RWPE2 (cell line): ENCODE measurements around the gene EFHD2.
"Not testable (repeated sequence)": the region's sequence is repeated elsewhere in the genome, so short reads cannot be mapped to it uniquely, and the experiment has no call there.

ENCODE experiments used
- ATAC-seq: fragments of 200-7000 bp; cut with Tn5 transposase; 3 replicates; pipeline ENCODE4 v1.9.1; 2021; ENCODE audit warnings: low read depth
- DNase-seq: peaks from one replicate; pipeline ENCODE4 v3.0.0-alpha.2; 2020; ENCODE audit warnings: low spot score
- H3K27ac ChIP-seq: fragments of 450-650 bp; 2 replicates; pipeline ENCODE4 v1.5.1; 2017; ENCODE audit warnings: mild to moderate bottlenecking; ENCODE audit not compliant: poor library complexity, severe bottlenecking
- H3K27me3 ChIP-seq: fragments of 250-450 bp; sonication (Bioruptor Pico); 2 replicates; pipeline ENCODE4 v1.5.1; 2021; ENCODE audit warnings: mild to moderate bottlenecking, moderate library complexity; ENCODE audit not compliant: insufficient read depth, poor library complexity, severe bottlenecking
- H3K36me3 ChIP-seq: fragments of 250-450 bp; sonication (Bioruptor Pico); 2 replicates; pipeline ENCODE4 v1.5.1; 2020; ENCODE audit warnings: low read depth, mild to moderate bottlenecking, moderate library complexity
- H3K4me1 ChIP-seq: fragments of 250-450 bp; sonication (Bioruptor Pico); 2 replicates; pipeline ENCODE4 v1.5.1; 2021; ENCODE audit warnings: mild to moderate bottlenecking, moderate library complexity; ENCODE audit not compliant: insufficient read depth, poor library complexity, severe bottlenecking
- H3K4me3 ChIP-seq: fragments of 250-450 bp; sonication (Bioruptor Pico); 2 replicates; pipeline ENCODE4 v1.5.1; 2021; ENCODE audit warnings: mild to moderate bottlenecking, moderate library complexity; ENCODE audit not compliant: severe bottlenecking
- H3K9me3 ChIP-seq: fragments of 250-450 bp; sonication (Bioruptor Pico); 2 replicates; pipeline ENCODE4 v1.5.1; 2021; ENCODE audit warnings: mild to moderate bottlenecking, moderate library complexity; ENCODE audit not compliant: severe bottlenecking
- TF ChIP-seq, protein P1 (sequence below): fragments of 450-650 bp; IDR thresholded peaks from one replicate; pipeline ENCODE4 v1.5.1; 2017; ENCODE audit warnings: mild to moderate bottlenecking, moderate library complexity; ENCODE audit not compliant: poor library complexity, severe bottlenecking

The EFHD2 gene

DNA sequence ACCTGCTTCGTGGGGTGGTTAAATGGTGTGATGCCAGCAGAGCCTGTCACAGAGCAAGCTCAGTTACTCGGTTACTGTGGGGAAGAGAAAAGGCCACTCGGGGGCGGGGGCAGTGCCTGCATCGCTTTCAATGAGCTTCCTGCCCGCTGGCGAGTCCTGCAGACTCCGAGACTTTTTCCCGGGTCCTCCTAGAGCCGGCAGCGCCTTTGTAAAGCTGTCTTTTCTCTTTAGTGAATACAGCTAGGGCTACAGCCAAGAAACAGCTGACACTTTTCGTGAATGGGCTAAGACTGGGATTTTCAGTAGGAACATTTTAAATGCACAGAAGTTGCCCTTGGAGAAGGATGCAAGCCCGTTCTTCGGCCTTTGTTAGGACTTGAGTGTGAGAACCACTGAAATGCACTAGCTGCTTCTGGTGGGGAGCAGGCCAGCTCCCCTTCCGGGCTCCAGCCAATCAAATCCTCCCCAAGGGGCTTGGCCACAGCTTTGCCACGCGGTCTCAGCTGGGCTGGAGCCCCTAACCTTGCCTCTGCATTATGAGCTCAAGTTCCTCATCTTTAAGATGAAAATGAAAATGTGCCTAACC, 23.4 kb upstream of the EFHD2 start:
- ATAC-seq, result no peak
- no peak for DNase-seq
- Histone ChIP-seq H3K27me3 (no peaks in the 10 kb centered on the region), H3K4me3 (no peak overlapping the region), H3K9me3 (no peaks in the 10 kb centered on the region), H3K4me1 (no peaks in the 10 kb centered on the region), H3K36me3 (no peaks in the 10 kb centered on the region), H3K27ac (no peak overlapping the region)
- TF ChIP-seq, protein P1, sequence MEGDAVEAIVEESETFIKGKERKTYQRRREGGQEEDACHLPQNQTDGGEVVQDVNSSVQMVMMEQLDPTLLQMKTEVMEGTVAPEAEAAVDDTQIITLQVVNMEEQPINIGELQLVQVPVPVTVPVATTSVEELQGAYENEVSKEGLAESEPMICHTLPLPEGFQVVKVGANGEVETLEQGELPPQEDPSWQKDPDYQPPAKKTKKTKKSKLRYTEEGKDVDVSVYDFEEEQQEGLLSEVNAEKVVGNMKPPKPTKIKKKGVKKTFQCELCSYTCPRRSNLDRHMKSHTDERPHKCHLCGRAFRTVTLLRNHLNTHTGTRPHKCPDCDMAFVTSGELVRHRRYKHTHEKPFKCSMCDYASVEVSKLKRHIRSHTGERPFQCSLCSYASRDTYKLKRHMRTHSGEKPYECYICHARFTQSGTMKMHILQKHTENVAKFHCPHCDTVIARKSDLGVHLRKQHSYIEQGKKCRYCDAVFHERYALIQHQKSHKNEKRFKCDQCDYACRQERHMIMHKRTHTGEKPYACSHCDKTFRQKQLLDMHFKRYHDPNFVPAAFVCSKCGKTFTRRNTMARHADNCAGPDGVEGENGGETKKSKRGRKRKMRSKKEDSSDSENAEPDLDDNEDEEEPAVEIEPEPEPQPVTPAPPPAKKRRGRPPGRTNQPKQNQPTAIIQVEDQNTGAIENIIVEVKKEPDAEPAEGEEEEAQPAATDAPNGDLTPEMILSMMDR, result no peak

DNA sequence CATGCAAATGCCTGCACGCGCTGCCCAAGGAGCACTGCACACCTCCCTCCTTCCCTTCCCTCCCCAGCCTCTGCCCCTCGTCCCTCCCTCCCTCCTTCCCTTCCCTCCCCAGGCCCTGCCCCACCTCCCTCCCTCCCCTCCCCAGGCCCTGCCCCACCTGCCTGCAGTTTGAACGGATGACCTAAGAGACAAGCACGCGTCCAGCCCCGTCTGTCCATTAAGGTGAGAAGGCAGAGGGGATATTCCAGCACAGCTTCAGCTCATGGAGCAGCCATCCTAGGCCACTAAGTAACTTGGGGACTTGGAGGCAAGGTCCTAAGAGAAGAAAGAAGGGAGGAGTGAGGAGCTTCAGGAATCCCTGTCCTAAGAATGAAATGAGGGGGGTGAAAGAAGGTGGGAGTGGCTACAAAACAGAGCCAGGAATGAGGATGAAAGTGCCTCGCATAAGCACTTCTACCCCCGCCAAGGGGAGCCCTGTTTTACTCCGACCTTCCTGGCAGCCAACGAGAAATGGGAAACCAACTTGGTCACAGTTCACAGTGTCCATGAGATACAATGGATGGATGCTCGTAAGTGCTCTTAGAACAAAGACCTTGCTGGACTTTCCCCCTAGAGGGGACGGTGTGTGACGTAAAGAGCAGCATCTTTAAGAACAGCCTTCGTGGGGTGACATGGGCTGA, 21.3 kb upstream of the EFHD2 start:
- Histone ChIP-seq H3K36me3 (no peaks in the 10 kb centered on the region), H3K4me1 (no peaks in the 10 kb centered on the region), H3K27me3 (no peaks in the 10 kb centered on the region), H3K27ac (no peak overlapping the region), H3K9me3 (no peaks in the 10 kb centered on the region), H3K4me3 (no peak overlapping the region)
- TF ChIP-seq, protein P1, result no peak
- no peak for ATAC-seq
- DNase-seq, result no peak

DNA sequence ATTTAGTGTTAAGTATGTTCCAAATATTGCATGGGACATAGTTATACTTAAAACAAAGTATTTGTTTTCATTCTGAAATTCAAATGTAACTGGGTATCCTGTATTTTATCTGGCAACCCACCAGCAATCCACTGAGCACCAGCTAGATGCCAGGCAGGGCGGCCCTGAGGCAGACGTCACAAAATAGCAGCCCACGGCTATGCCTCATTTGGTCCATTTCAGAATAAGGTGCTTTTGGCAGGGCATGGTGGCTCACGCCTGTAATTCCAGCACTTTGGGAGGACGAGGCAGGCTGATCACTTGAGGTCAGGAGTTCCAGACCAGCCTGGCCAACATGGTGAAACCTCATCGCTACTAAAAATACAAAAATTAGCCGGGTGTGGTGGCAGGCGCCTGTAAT, 19.9 kb upstream of the EFHD2 start:
- DNase-seq, H3K36me3 ChIP-seq, H3K4me1 ChIP-seq, H3K9me3 ChIP-seq, H3K27ac ChIP-seq, H3K4me3 ChIP-seq, H3K27me3 ChIP-seq, ATAC-seq: not testable (repeated sequence)

DNA sequence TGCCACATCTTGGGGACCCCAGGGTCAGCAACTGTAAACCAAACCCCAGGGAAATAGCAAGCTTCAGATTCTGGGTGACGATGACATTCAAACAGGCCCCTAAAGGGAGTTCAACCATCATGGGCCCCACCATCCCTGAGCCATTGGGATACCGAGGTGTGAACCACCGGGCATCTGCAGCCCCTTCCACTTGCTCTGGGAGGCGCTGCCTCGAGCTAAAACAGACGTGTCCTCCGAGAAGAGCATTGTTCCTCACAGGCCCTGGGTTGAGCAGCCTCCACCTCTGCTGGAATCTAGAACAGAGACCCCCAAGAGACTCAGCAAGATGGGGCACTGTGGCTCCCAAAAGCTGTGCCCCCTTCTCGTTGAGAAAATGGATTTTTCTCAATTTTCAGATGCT, 19.0 kb upstream of the EFHD2 start:
- Histone ChIP-seq H3K4me3 (no peak overlapping the region), H3K9me3 (no peaks in the 10 kb centered on the region), H3K27ac (no peak overlapping the region), H3K36me3 (no peaks in the 10 kb centered on the region), H3K4me1 (no peaks in the 10 kb centered on the region), H3K27me3 (no peaks in the 10 kb centered on the region)
- TF ChIP-seq, protein P1, result no peak
- DNase-seq (no peak), ATAC-seq (no peak)

- H3K4me1 ChIP-seq, result no peaks in the 10 kb centered on the region
- H3K36me3 ChIP-seq, result no peaks in the 10 kb centered on the region
- no peak for DNase-seq
- TF ChIP-seq, protein P1, result no peak
- no peak overlapping the region for H3K4me3 ChIP-seq
- H3K27me3 ChIP-seq, result no peaks in the 10 kb centered on the region
- H3K27ac ChIP-seq, result no peak overlapping the region
- no peak for ATAC-seq
- no peaks in the 10 kb centered on the region for H3K9me3 ChIP-seq
Observed at GRCh38 chr1:15391366-15391765, 18.3 kb upstream of the EFHD2 start.
